Chondrocyte (in vitro differentiated cells): Measurements from ENCODE around the gene NINJ2. TPM values are rescaled to one million over a fixed set of nuclear protein-coding genes. Genes with fewer than 3 reads are reported as not detected.
A peak's percentile ranks its signal among the peaks of the same experiment; 100 is the strongest.

ENCODE experiments used
- DNase-seq: peaks from one replicate; pipeline ENCODE4 v3.0.0; 2021; ENCODE audit warnings: mixed read lengths, low spot score
- H3K27ac Mint-ChIP-seq: one replicate; pipeline ENCODE4 v1.8.0; 2021; ENCODE audit warnings: mild to moderate bottlenecking, moderate library complexity, mixed read lengths; ENCODE audit not compliant: unreplicated experiment
- H3K27me3 Mint-ChIP-seq: 2 replicates; pipeline ENCODE4 v1.8.0; 2021; ENCODE audit warnings: low read depth, mixed read lengths
- H3K36me3 Mint-ChIP-seq: 2 replicates; pipeline ENCODE4 v1.8.0; 2021; ENCODE audit warnings: low read depth, mixed read lengths
- H3K4me1 Mint-ChIP-seq: 2 replicates; pipeline ENCODE4 v1.8.0; 2021; ENCODE audit warnings: low read depth, mild to moderate bottlenecking, mixed read lengths
- H3K4me3 Mint-ChIP-seq: one replicate; pipeline ENCODE4 v1.8.0; 2021; ENCODE audit warnings: mild to moderate bottlenecking, moderate library complexity, mixed read lengths; ENCODE audit not compliant: unreplicated experiment
- H3K9me3 Mint-ChIP-seq: 2 replicates; pipeline ENCODE4 v1.8.0; 2021; ENCODE audit warnings: low read depth, mixed read lengths
- CTCF ChIP-seq: fragments of 200-600 bp; sonication (generic); IDR thresholded peaks from 2 replicates; pipeline ENCODE4 v1.5.0; 2021; ENCODE audit warnings: antibody characterized with exemption, mild to moderate bottlenecking, moderate library complexity
- total RNA-seq: library from RNA; stranded (reverse); gene quantifications from 3 replicates; pipeline ENCODE4 v1.2.1, GENCODE V29; 2021

NINJ2 gene
- total RNA-seq, 1 donor from 2014 or later, result 2.1 TPM

DNA sequence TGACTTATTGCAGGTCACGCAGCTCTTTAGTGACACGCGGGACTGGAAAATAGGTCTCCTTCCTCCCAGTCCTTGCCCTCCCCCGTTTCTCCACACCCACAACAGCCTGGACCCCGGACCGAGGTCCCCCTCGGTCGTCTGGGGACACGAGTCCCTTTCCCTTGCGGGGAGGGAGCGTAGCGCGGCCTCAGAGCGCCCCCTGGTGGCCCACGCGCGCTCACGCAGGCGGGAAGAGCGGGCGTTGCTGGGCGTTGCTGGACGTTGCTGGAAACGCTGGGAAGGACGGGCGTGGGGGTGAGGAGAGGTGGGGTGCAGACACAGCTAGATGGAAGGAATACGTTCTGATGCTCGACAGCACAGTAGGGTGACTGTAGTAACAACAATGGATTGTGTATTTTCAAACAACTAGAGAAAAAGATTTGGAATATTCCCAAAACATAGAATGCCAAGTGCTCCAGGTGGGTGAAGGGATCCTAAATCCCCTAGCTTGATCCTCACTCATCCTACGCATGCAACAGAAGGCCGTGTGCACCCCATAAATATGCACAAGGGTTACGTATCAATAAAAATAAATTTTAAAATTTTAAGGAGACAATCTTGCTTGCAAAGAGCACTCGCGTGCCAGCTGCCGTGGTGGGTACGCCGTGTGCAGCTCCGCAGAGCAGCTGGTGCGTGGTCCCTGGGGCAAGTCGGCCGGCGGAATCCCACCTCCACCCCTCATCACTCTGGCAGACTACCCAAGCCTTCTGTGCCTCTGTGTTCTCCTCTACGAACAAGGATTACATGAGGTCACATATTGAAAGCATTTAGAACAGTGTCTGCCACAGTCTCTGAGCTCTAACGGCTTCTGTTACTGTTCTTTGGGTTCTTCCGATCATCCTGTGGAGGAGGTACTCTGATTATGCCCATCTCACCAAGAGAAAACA, 116.1 kb downstream of the NINJ2 start:
- peak; percentile 76 for DNase-seq
- H3K4me3 Mint-ChIP-seq, result no peak overlapping the region
- no peaks in the 10 kb centered on the region for H3K9me3 Mint-ChIP-seq
- peak; percentile 100 for TF ChIP-seq CTCF
- H3K27ac Mint-ChIP-seq, result no peak overlapping the region
- H3K4me1 Mint-ChIP-seq, result peaks cover 8% of the 10 kb centered on the region
- H3K36me3 Mint-ChIP-seq, result peaks cover 1% of the 10 kb centered on the region
- peaks cover 20% of the 10 kb centered on the region for H3K27me3 Mint-ChIP-seq

DNA sequence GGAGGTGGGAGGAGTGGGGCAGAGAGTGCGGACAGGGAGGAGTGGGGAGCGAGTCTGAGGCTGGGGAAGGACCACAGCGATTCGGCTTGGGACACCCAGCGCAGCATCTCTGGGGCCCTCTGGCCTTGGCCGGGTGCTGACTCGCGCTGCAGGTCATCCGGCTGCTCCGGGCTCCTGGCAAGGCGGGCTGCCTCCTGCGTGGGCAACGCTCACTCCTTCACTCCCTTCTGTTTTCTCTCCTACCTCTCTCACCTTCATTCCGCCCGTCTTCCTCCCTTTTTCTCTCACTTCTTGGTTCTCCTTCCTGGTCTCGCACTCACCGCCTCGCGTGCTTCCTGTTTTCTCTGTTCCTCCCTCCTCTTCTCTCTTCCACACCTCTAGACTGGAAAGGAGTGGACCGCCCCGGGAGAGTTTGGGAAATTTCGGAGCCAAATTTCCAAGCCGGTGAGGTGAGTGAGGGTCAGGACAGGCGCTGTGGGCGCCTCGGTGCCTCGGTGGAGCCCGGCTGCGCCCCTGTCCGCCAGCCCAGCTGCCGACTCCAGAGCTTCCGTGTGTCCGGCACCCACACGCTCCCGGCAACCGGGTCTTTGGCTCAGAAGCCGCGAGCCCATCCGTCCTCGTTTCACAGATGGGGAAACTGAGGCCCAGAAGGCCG, 116.9 kb downstream of the NINJ2 start:
- H3K36me3 Mint-ChIP-seq, result peaks cover 1% of the 10 kb centered on the region
- H3K27me3 Mint-ChIP-seq, result peaks cover 14% of the 10 kb centered on the region
- TF ChIP-seq CTCF, result no peak
- H3K9me3 Mint-ChIP-seq, result no peaks in the 10 kb centered on the region
- H3K4me3 Mint-ChIP-seq, result no peak overlapping the region
- no peak overlapping the region for H3K27ac Mint-ChIP-seq
- DNase-seq, result no peak
- H3K4me1 Mint-ChIP-seq, result peaks cover 12% of the 10 kb centered on the region

- peaks cover 13% of the 10 kb centered on the region for H3K27me3 Mint-ChIP-seq
- peaks cover 1% of the 10 kb centered on the region for H3K36me3 Mint-ChIP-seq
- no peak for DNase-seq
- no peaks in the 10 kb centered on the region for H3K9me3 Mint-ChIP-seq
- no peak for TF ChIP-seq CTCF
- H3K4me1 Mint-ChIP-seq, result peaks cover 15% of the 10 kb centered on the region
- H3K4me3 Mint-ChIP-seq, result no peak overlapping the region
- H3K27ac Mint-ChIP-seq, result no peak overlapping the region
Observed at GRCh38 chr12:545835-546234, 117.4 kb downstream of the NINJ2 start.

DNA sequence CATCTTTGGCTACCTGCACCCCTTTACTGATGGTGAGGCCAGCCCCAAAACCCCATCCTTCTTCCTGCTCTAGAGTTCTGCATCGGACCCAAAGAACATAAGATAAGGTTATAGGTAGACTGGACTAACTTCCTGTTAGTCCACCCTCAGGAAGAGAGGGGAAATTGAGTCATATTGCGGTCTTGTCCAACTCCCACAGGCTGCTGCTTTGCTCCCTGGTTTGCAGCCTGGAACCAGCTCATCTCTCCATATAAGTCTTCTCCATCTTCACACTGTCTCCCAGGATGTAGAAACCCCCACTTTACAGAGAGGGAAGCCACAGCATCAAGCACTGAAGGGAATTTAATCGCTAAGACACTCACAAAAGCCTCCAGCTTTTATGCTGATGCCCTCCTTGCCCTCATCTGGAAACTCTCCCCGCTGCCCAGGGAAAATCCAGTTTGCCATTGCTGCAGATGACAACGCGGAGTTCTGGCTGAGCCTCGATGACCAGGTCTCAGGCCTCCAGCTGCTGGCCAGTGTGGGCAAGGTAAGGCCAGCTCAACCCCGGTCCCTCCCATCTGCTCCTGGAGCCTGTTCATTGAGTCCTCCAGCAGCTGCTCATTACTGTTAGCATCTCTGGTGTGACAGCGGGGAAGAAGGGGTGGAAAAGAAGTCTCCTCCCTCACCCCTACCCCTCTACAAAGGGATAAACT, 118.2 kb downstream of the NINJ2 start:
- peaks cover 1% of the 10 kb centered on the region for H3K36me3 Mint-ChIP-seq
- TF ChIP-seq CTCF, result no peak
- H3K4me1 Mint-ChIP-seq, result peaks cover 15% of the 10 kb centered on the region
- peaks cover 13% of the 10 kb centered on the region for H3K27me3 Mint-ChIP-seq
- no peaks in the 10 kb centered on the region for H3K9me3 Mint-ChIP-seq
- DNase-seq, result no peak
- H3K4me3 Mint-ChIP-seq, result no peak overlapping the region
- no peak overlapping the region for H3K27ac Mint-ChIP-seq

- Mint-ChIP-seq H3K27ac (no peak overlapping the region), H3K36me3 (no peaks in the 10 kb centered on the region), H3K4me1 (peaks cover 17% of the 10 kb centered on the region), H3K4me3 (no peak overlapping the region), H3K27me3 (peaks cover 13% of the 10 kb centered on the region), H3K9me3 (no peaks in the 10 kb centered on the region)
- no peak for DNase-seq
- TF ChIP-seq CTCF, result no peak
Observed at GRCh38 chr12:544142-544541, 119.1 kb downstream of the NINJ2 start.
